HG02938 (cell line): ENCODE data around the gene HAO2.
"Not testable (repeated sequence)": the region's sequence is repeated elsewhere in the genome, so short reads cannot be mapped to it uniquely, and the experiment has no call there.

Source experiments
- ATAC-seq: cut with Tn5 transposase; IDR thresholded peaks from one replicate; pipeline ENCODE4 v1.9.1; 2021; ENCODE audit warnings: mild to moderate bottlenecking, moderate library complexity; ENCODE audit not compliant: unreplicated experiment

HAO2 gene

DNA sequence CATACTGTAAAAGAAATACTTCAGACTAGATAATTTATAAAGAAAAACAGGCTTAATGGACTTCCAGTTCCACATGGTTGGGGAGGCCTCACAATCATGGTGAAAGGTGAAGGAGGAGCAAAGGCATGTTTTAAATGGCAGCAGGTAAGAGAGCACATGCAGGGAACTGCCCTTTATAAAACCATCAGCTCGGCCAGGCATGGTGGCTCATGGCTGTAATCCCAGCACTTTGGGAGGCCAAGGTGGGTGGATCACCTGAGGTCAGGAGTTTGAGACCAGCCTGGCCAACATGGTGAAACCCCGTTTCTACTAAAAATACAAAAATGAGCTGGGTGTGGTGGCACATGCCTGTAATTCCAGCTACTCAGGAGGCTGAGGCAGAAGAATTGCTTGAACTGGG lies 9.0 kb downstream of the HAO2 start:
- ATAC-seq, result not testable (repeated sequence)

DNA sequence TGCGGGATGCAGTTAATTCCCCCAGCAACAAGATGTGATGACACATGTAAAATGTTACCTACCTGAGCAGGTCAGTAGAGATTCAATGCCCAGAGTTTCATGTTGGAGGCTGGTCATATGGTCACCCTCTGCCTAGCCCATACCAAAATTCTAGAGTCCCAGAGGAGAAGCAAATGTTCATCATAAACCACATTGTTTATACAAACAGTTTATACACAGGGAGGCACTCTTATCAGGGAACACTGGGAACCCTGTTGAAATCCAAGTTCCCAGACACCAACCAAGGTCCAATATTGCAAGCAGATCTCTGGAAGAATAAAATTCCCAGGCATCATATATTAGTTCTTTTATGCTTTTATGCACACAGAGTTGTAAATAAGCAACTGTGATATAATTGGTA lies 10.5 kb downstream of the HAO2 start:
- ATAC-seq, result no peak

- ATAC-seq, result no peak
Observed at GRCh38 chr1:119380304-119380703, 11.7 kb downstream of the HAO2 start.

GRCh38 chr1:119380983-119381662 lies 12.5 kb downstream of the HAO2 start:
- no peak for ATAC-seq

GRCh38 chr1:119384591-119384990 lies 16.0 kb downstream of the HAO2 start:
- no peak for ATAC-seq

DNA sequence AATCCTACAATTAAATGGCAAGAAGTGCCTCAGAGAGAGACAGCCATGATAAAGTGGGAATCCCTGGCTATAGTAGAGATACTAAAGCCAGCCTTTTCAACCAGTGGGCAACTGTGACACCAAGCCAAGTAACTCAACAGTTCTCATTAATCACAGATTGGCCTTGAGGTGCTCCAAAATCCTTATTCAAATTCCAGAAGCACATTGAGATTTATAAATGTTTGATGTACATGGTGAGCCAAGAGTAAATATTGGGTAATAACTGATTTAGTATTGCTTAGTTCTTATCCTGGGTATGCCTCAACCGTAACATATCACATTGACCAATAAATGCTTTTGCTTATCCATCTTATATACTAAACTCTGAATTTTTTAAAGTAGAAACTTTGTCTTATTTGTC lies 17.1 kb downstream of the HAO2 start:
- no peak for ATAC-seq

DNA sequence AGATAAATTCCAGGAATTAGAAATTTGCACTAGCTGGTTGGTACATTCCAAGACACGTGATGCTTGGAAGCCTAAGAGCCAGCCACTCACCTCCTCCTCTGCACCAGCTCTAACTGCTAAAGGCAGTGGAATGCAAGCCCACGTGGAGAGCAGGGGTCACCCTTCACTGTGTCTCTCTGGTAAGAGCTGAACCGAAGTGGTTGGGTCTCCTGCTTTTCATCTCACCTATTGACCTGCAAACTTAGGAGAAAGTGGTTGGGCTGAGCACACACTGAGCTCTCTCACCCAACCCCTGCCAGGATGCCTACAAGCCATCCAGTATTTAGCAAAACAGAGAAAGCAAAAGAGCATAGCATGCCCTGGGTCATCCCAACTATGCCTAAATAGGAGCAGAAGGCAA lies 19.3 kb downstream of the HAO2 start:
- ATAC-seq, result no peak

GRCh38 chr1:119388450-119388849 lies 19.9 kb downstream of the HAO2 start:
- ATAC-seq, result no peak

GRCh38 chr1:119390526-119390925 lies 21.9 kb downstream of the HAO2 start:
- no peak for ATAC-seq

GRCh38 chr1:119391749-119392148 lies 23.2 kb downstream of the HAO2 start:
- no peak for ATAC-seq

DNA sequence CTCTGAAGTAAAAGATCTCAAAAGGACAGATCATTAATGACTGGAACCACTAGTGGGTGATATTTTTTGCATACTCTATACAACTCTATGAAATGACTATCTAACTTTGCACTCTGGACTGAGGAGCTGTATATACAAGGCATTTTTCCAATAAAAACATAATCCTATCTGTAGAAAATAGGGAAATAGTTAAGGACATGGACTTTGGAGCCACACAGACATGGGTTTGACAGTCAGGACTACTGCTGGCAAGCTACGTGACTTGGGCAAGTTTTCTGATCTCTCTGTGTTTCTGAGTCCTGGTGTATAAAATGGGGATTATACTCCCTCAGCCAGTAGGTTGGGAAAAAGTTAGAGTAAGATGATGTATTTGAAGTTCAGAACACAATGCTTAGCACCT lies 25.5 kb downstream of the HAO2 start:
- ATAC-seq, result no peak

- ATAC-seq, result no peak
Observed at GRCh38 chr1:119396982-119397381, 28.4 kb downstream of the HAO2 start.

GRCh38 chr1:119397986-119398385 lies 29.4 kb downstream of the HAO2 start:
- no peak for ATAC-seq

GRCh38 chr1:119404736-119405135 lies 36.2 kb downstream of the HAO2 start:
- no peak for ATAC-seq

DNA sequence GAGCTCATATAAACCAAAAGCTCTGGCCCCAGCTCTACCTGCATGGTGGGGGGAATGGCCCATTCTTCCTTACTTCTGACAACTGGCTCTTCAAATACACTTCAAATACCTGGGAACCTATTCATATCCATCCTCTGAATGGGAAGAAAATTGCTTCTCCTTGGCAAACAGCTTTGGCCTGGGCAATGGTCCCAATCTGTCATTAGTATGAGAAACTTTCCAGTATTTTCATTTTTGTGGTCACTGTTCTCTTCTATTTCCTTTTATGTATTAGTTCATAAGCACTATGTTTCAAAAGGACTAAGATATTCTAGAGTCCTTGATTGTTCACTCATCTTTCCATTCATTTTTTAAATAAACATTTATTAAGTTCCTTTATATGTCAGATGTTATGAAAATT lies 41.1 kb downstream of the HAO2 start:
- no peak for ATAC-seq

DNA sequence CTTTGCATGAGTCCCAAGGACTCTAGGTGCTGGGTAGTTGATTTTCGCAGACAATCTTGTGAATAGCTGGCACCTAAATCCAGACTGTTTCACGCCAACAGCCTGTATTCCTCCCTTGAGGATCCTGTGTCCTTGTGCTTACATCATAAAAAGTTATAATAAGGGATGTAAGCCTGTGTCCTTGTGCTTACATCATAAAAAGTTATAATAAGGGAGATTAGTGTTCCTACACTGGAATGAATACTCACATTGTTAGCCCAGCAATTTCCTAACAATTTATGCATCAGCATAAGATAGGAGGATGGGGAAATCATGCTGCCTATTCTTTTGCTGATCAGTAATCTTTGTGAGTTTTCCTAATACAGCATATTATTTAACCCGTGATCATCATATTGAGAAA lies 42.4 kb downstream of the HAO2 start:
- ATAC-seq, result no peak

- no peak for ATAC-seq
Observed at GRCh38 chr1:119414950-119415349, 46.4 kb downstream of the HAO2 start, which contains the start of gene HSD3B2. TSS of gene HSD3B2 (plus strand) at chr1:119415150. CDS start at chr1:119415420, 270 bp downstream.

DNA sequence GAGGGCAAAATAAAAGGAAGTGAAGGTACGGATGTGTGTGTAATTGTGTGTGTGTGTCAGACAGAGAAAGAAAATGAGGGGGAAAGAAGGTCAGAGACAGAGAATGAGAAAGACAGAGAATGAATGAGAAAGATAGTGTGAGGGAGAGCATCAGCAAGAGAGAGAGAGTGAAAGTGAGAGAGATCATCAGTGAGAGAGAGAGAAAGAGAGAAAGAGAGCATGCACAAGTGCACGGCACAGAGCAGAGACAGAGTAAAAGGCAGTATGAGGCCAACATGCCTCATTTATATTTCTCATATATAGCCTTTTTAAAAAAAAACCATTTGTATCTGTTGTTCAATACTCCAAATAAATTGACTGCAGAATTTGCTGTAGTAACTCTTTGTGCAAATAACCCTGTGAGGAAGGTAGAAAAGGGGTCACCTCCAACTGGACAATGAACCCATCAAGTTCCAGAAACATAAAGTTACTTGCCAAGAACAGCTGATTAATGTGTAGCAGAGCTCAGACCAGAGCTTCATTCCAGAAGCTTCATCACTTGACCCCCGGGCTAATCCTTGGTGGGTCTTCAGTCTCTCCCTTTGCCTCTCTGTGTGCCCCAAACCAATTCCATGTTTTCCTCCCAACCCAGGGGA lies 47.5 kb downstream of the HAO2 start:
- ATAC-seq, result no peak

DNA sequence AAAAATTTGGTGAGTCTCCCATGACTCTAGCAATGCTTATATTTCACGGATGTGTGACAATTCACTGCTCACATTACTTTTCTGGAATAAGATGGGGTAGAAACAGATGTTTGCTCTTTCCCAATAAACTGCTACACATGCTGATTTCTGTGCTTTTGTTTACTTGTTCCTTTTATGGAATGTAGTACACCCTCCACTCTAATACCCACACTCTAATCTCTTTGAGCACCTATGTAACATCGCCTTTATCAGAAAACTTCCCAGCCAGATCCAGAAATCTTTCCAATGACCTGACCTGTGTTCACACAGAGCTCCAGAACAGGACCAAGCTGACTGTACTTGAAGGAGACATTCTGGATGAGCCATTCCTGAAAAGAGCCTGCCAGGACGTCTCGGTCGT lies 50.5 kb downstream of the HAO2 start:
- ATAC-seq, result no peak

- ATAC-seq, result no peak
Observed at GRCh38 chr1:119420638-119421037, 52.1 kb downstream of the HAO2 start.

DNA sequence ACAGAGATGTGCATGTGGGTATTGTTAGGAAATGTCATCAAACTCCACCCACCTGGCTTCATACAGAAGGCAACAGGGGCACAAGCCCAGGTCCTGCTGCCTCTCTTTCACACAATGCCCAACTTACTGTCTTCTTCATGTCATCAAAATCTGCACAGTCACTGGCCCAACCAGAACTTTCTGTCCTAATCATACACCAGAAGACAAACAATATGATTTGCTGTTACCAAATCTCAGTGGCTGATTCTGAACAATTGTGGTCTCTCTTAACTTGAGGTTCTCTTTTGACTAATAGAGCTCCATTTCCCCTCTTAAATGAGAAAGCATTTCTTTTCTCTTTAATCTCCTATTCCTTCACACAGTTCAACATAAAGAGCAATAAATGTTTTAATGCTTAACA lies 54.0 kb downstream of the HAO2 start:
- no peak for ATAC-seq

DNA sequence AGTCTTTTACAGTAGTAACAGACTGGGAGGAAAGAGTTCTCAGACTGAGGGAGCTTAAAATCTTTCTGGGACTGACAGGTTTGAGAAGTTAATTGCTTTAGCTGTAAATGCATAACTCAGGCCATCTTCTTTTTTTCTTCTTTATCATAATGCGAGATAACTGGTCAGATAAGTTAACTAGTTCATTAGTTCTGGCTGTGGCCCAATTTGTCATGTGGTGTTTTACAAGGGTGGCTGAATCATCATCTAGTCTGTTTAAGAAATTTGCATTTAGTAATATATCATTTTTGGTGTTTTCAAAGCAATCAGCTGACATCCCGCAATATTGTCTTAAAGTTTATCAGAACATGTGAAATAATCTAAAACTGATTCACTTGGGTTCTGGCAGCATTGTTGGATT lies 60.4 kb downstream of the HAO2 start:
- no peak for ATAC-seq

DNA sequence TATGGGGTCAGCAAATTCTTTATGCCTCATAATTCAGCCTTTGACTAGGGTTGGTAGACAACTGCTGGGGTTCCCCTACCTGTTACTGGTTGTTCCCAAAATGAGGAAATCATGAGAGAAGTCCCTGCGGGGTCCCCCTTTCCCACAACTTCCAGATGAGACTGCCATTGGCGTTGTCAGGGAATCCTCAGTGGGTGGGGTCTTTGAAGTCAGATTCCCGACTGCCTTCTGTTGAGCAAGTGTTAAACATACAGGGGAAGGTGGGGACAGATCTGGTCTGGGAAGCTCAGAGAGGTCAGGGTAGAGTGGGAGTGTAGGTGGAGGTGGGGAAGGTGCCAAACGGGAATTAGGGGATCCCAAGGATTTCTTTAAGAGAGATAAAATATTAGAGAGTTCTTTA lies 61.1 kb downstream of the HAO2 start:
- ATAC-seq, result no peak
